Lower leg skin (tissue), 3 donors: Measurements from ENCODE around the gene USP28.

Experiments
- CTCF ChIP-seq, 3 donors: fragments of 450-650 bp; IDR thresholded peaks; one replicate each; pipeline ENCODE4 v1.5.1; 2016; ENCODE audit warnings: antibody characterized with exemption in 3 of 3, mild to moderate bottlenecking in 3 of 3, moderate library complexity in 2 of 3
- POLR2A ChIP-seq, 2 donors: fragments of 450-650 bp; IDR thresholded peaks; one replicate each; pipeline ENCODE4 v1.6.1; 2016 to 2017; ENCODE audit warnings: antibody characterized with exemption in 2 of 2, mild to moderate bottlenecking in 1 of 2, moderate library complexity in 1 of 2

DNA sequence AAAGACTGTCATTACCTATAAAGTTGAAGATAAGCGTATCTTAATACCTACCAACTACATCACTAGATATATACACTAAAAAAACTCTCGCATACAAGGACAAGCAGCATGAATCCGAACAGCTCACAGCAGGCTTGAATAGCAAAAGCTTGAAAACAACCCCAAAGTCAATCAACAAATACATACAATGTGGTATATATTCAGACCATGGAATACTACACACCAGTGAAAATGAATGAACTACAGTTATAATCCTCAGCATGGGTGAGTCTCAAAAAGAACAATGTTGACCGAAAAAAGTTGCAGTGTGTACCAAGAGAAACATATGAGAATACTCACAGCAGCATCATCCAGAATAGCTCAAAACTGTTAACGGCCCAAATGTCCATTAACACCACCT is 25.2 kb downstream of the USP28 start:
- TF ChIP-seq CTCF (IDR thresholded peaks at IDR 0.05) (no peak), POLR2A (IDR thresholded peaks at IDR 0.05) (no peak)
